ENCODE measurements around the gene XIRP2. TPM values are rescaled to one million over a fixed set of nuclear protein-coding genes. Genes with fewer than 3 reads are reported as not detected.
"Not testable (repeated sequence)": the region's sequence is repeated elsewhere in the genome, so short reads cannot be mapped to it uniquely, and the experiment has no call there.

XIRP2 gene
- total and polyA plus RNA-seq, 2 of the 8 experiments (the other 6 are each of a cell fraction or from before 2014, with no cell fraction given) = 0.11 TPM; not detected in 1

DNA sequence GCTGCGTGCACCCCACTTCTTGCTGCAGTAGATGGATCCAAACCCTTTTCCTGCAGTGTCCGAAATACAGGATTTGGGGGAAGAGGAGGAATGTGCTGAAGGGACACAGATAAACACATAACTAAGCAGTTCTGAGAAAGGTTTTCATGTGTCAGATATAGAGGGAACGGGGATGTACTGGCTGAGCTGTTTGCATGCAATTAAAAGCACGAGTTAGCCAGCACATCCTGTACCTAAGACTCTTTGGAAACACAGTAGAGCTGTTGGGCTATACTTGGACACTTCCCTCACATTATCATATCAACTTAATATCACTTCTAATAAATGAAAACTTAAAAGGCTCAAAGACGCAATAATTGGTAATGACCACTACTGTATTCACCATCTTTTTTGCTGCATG lies 377.4 kb downstream of the XIRP2 start (continued):
- TF ChIP-seq SUZ12 (IDR thresholded peaks at IDR 0.05; ENCODE audit: low read length) = no peak
- TF ChIP-seq POLR2A (IDR thresholded peaks at IDR 0.05; ENCODE audit: control extremely low read depth in 1 of 2, low read depth in 2 of 2, low read length in 2 of 2) = no peak
- TF ChIP-seq JUN (IDR thresholded peaks at IDR 0.05; ENCODE audit: low read depth, low read length) = no peak
- no peak for TF ChIP-seq CHD1 (IDR thresholded peaks at IDR 0.05; ENCODE audit: low read depth, low read length)
- TF ChIP-seq SP4 (IDR thresholded peaks at IDR 0.05; ENCODE audit: low read length) = no peak
- TF ChIP-seq CHD2 (IDR thresholded peaks at IDR 0.05; ENCODE audit: low read length) = no peak
- no peak for TF ChIP-seq FOSL1 (IDR thresholded peaks at IDR 0.05; ENCODE audit: insufficient read depth, low read depth, low read length)

DNA sequence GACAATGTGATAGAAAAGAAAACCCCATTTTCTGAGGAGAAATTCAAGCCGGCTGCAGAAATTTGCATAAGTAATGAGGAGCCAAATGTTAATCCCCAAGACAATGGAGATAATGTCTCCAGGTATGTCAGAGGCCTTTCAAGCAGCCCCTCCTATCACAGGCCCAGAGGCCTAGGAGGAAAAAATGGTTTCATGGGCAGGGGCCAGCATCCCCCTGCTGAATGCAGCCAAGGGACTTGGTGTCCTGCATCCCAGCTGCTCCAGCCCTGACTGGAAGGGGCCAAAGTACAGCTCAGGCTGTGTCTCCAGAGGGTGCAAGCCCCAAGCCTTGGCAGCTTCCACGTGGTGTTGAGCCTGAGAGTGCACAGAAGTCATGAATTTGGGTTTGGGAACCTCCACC lies 380.0 kb downstream of the XIRP2 start:
- WGBS, 2 experiments (ENCODE audit: extremely low coverage in 1 of 2, insufficient coverage in 1 of 2, insufficient read length in 1 of 2, insufficient replicate concordance in 2 of 2, low coverage in 1 of 2, low lambda C conversion rate in 2 of 2, missing lambda C conversion rate in 1 of 2) = 97% methylated on average over 2 of the region's 2 CpGs; no CpG with 5 or more reads in 1 of the 2 experiments
- H3K4me3 ChIP-seq (ENCODE audit: extremely low read depth in 1 of 4, insufficient read depth in 2 of 4, low read depth in 3 of 4, low read length in 4 of 4); H2BK15ac ChIP-seq (ENCODE audit: low read length); H3K36me3 ChIP-seq (ENCODE audit: control insufficient read depth in 2 of 4, insufficient read depth in 4 of 4, low read length in 3 of 4); FAIRE-seq; H3K27me3 ChIP-seq (replicated peaks in 1 of 4; ENCODE audit: control insufficient read depth in 3 of 4, extremely low read depth in 1 of 4, insufficient read depth in 3 of 4, low read length in 3 of 4); H3K4me2 ChIP-seq (ENCODE audit: insufficient read depth in 1 of 2, low read depth in 2 of 2, low read length in 2 of 2); DNase-seq (ENCODE audit: low read depth in 1 of 2, low spot score in 2 of 2); H3K27ac ChIP-seq (ENCODE audit: low read depth, low read length); H3K56ac ChIP-seq (replicated peaks; ENCODE audit: insufficient read length, low read depth, low read length); H3K23ac ChIP-seq (ENCODE audit: insufficient read length); H2BK5ac ChIP-seq (ENCODE audit: low read depth, low read length); H3K4ac ChIP-seq (replicated peaks; ENCODE audit: insufficient read length, low read depth, low read length); H3K79me1 ChIP-seq (ENCODE audit: low read depth, low read length); H3K18ac ChIP-seq (ENCODE audit: extremely low read depth, low read length); H3K14ac ChIP-seq (ENCODE audit: insufficient read length); H4K8ac ChIP-seq (ENCODE audit: extremely low read depth, insufficient read depth, low read length); H2AK5ac ChIP-seq (ENCODE audit: low read depth, low read length); H2BK20ac ChIP-seq (ENCODE audit: low read length); H3K23me2 ChIP-seq (ENCODE audit: low read depth, low read length); H3K79me2 ChIP-seq (ENCODE audit: control insufficient read depth in 1 of 2, insufficient read depth in 2 of 2, low read length in 2 of 2); H3K4me1 ChIP-seq (replicated peaks in 1 of 4; ENCODE audit: control insufficient read depth in 3 of 4, insufficient read depth in 4 of 4, low read length in 3 of 4); H3K9ac ChIP-seq (replicated peaks in 1 of 4; ENCODE audit: extremely low read depth in 1 of 4, low read depth in 3 of 4, low read length in 3 of 4); H2AFZ ChIP-seq (ENCODE audit: low read length); H4K20me1 ChIP-seq (replicated peaks in 1 of 2; ENCODE audit: control insufficient read depth in 1 of 2, insufficient read depth in 2 of 2, low read length in 2 of 2); H2BK12ac ChIP-seq (ENCODE audit: low read depth, low read length); H4K5ac ChIP-seq (ENCODE audit: insufficient read length, low read depth, low read length); H2BK120ac ChIP-seq (replicated peaks; ENCODE audit: low read depth, low read length); H4K91ac ChIP-seq (replicated peaks; ENCODE audit: insufficient read length, low read length): not testable (repeated sequence)
- CTCF ChIA-PET (ENCODE audit: partially characterized antibody) = interaction anchor here (0.9 to 1.1 kb wide), 2 partner anchors 17 to 115 kb away, joined by 3 read pairs; no protein-coding TSS in a partner anchor
- peaks cover 18 to 21% of the 10 kb centered on the region in 2 experiments for H3K9me3 ChIP-seq (ENCODE audit: insufficient read depth in 2 of 2, low read depth in 1 of 2, low read length in 1 of 2)
- POLR2A ChIA-PET (ENCODE audit: partially characterized antibody) = interaction anchor here (0.6 kb wide), 1 partner anchor 85 kb away, joined by 3 read pairs; no protein-coding TSS in a partner anchor

Data from H1 (cell line).